ENCODE data around the gene RFTN2.
"Not testable (repeated sequence)": the region's sequence is repeated elsewhere in the genome, so short reads cannot be mapped to it uniquely, and the experiment has no call there.

RFTN2 gene

DNA sequence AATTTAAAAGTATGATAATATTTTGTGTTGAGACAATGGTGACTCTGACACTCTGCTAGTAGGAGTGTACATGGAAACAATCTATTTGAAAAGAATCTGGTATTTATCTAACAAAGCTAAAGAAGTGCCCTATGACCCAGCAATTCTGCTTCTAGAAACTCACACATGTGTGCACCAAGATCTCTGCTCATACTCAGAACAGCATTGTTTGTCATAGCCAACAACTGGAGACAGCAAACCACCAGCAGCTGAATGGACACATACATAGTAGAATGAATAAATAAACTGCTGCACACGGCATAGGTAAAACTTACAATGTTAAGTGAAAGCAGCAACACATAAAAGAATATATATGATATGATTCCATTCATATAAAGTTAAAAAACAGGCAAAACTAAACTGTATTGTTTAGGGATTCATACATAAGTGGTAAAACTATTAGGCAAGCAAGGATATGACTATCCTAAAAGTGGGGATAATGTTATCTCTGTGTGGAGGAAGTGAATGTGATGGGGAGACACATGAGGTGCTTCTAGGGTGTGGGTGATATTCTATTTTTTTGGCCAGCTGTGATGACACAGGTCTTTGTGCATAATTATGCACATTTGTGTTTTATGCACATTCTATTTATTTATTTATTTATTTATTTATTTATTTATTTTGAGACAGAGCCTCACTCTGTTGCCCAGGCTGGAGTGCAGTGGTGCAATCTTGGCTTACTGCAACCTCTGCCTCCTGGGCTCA lies 71.1 kb downstream of the RFTN2 start:
- DNase-seq (ENCODE audit: low spot score): no peak

DNA sequence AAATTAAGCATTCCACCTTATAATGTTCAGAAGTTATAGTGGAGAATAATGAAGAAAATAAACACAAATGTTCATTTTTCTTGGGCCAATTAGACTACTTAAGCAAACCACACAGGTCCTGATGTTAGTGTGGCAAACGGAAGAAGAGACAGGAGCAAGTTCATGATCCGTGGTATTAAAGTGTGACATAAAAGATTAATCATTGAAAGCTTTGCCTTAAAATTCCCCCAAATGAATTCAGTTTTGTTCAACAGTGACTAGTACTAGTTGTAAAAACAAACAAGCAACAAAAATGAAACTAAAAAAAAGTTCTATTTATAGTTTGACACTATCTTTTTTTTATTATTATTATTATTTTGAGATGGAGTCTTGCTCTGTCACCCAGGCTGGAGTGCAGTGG lies 73.7 kb downstream of the RFTN2 start:
- DNase-seq (ENCODE audit: low spot score): no peak

DNA sequence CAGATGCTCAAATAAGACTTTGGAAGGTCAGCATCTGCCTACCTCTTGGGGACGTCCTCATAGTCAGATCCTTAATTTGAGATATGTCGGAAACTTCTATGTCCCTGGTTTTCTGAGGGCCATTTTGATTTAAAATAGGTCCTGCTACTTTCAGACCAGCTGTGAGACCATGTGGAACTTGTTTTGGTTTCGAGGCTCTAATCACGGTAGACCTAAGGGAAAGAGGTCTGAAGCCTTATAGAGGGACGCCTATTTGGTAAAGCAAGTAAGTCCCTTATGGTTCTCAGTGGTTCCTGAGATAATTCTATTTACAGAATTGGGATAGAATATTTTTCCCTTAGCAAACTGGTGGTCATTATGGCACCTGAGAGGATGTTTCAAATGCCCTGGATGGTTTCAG lies 75.1 kb downstream of the RFTN2 start:
- DNase-seq (ENCODE audit: low spot score): no peak

DNA sequence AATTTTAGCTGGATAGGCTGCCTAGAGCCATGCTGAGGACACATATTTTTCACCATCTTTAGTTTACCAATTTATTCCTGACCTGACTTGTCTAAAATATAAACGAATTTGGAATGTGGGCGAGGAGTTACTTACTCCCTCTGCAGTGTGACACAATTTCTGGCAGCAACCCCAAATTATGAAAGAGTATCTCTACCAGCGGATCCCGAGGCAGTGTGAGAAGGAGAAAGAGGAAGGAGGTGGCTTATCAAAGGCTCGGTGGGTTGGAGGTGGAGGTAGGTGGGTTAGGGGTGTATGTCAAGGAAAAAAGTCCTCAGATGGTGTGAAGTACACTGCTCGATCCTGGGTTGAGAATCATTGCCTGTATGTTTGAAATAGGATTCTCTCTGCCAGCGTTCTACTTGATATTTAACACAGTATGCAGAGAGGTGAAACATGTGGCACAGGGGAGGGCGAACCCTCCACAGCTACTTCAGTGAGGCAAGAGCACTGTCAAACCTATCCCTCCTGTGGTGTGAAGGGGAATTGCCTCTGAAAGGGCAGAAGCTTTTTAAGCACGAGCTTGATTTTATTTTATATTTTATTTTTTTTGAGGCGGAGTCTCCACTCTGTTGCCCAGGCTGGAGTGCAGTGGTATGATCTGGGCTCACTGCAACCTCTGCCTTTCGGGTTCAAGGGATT lies 76.0 kb downstream of the RFTN2 start:
- DNase-seq (ENCODE audit: low spot score): peak; percentile 71

DNA sequence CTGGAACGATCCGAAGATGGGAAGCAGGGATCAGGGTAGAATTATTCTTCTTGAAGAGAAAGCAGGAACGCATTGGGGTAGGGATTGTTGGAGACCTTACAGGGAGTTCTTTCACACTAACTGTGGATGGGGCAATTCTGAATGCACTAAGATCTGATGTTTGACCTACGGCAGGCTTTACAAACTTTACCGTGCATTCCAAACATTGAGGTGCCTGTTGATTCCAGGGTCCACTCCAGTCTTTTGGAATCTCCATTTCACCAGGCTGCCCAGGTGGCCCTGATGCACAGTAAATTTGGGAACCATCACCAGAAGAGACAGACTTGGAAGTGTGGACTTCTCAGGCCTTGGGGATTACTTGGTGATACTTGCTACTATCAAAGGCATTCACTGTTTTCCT lies 76.9 kb downstream of the RFTN2 start:
- DNase-seq (ENCODE audit: low spot score): no peak

DNA sequence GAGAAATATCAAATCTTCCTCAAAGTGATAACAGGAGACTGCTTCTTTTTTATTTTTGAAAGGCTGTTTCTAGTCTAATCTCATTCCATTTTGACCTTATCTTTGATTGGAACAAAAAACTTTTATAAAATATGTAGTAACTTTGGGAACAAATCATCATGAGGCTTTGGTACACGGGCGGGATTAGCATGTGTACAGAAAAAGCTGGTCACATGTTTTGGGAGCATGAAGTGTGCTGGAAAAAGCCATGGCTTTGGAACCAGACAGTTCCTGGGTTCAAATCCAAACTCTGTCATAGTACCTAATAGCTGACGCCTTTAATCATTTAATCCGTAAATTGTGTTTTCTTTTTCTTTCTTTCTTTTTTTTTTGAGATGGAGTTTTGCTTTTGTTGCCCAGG lies 78.2 kb downstream of the RFTN2 start:
- no peak for DNase-seq (ENCODE audit: low spot score)

DNA sequence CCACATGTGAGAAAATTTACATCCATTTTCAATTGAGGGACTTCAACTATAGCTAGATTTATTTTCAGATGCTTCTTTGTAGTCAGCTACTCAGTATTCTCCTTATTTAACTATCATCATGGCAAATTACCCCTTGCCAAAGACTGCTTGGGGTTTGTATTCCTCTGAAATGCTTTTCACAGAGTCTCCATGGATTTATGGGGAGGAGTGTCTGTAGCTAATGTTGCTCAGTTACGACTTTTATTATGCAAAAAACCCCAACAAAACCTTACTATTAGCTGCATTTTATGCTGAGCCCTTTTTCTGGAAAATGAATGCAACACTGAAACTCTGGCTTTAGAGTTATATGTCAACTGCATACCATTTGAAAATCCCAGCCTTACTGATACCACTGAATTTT lies 78.6 kb downstream of the RFTN2 start:
- DNase-seq (ENCODE audit: low spot score): no peak

DNA sequence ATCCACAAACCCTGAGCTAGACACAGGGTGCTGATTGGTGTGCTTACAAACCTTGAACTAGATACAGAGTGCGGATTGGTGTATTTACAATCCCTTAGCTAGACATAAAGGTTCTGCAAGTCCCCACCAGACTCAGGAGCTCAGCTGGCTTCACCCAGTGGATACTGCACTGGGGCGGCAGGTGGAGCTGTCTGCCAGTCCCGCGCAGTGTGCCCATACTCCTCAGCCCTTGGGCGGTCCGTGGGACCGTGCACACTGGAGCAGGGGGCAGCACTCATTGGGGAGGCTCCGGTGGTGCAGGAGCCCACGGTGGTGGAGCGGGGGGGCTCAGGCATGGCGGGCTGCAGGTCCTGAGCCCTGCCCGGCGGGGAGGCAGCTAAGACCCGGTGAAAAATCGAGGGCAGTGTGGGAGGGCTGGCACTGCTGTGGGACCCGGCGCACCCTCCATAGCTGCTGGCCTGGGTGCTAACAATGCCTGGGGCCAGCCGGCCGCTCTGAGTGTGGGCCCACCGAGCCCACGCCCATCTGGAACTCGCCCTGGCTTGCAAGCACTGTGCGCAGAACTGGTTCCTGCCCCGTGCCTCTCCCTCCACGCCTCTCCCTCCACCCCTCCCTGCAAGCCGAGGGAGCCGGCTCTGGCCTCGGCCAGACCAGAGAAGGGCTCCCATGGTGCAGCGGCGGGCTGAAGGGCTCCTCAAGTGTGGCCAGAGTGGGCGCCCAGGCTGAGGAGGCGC lies 83.9 kb downstream of the RFTN2 start:
- no peak for DNase-seq (ENCODE audit: low spot score)

DNA sequence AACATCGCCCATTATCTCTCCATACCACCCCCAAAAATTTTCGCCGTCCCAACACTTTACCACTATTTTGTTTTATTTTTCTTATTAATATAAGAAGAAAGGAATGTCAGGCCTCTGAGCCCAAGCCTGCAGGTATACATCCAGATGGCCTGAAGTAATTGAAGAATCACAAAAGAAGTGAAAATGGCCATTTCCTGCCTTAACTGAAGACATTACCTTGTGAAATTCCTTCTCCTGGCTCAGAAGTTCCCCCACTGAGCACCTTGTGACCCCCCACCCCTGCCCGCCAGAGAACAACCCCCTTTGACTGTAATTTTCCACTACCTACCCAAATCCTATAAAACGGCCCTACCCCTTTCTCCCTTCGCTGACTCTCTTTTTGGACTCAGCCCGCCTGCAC lies 88.1 kb downstream of the RFTN2 start:
- DNase-seq (ENCODE audit: low spot score): not testable (repeated sequence)

DNA sequence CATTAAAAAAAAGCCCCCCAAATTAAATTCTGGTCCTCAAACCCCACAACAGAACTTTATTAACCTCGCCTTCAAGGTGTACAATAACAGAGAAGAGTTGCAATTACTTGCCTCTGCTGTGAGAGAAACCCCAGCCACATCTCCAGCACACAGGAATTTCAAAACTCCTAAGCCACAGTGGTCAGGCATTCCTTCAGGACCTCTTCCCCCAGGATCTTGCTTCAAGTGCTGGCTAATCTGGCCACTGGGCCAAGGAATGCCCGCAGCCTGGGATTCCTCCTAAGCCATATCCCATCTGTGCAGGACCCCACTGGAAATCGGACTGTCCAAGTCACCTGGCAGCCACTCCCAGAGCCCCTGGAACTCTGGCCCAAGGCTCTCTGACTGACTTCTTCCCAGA lies 95.2 kb downstream of the RFTN2 start:
- DNase-seq (ENCODE audit: low spot score): not testable (repeated sequence)

DNA sequence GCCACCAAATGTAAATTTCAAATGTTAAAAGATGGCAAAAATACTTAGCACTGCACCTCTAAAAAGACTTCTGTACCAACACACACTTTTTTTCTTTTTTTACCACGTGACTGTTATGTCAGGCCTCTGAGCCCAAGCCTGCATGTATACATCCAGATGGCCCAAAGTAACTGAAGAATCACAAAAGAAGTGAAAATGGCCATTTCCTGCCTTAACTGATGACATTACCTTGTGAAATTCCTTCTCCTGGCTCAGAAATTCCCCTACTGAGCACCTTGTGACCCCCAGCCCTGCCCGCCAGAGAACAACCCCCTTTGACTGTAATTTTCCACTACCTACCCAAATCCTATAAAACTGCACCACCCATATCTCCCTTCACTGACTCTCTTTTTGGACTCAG lies 97.1 kb downstream of the RFTN2 start:
- not testable (repeated sequence) for DNase-seq (ENCODE audit: low spot score)

DNA sequence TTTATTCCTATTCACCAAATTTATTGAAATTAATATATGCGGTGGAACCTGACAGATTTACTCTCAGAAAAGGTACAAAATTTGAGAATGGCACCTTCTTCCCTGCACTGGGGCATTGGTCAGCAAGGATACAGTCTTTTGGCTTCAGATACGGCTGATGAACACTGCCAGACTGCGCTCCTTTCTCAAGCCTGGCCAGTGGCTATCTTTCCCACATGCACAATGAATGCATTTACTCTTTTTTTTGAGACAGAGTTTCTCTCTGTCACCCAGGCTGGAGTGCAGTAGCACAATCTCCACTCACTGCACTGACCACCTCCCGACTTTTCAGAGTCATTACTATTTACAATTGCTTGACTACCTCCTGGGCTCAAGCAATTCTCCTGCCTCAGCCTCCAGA lies 97.9 kb downstream of the RFTN2 start:
- no peak for DNase-seq (ENCODE audit: low spot score)

DNA sequence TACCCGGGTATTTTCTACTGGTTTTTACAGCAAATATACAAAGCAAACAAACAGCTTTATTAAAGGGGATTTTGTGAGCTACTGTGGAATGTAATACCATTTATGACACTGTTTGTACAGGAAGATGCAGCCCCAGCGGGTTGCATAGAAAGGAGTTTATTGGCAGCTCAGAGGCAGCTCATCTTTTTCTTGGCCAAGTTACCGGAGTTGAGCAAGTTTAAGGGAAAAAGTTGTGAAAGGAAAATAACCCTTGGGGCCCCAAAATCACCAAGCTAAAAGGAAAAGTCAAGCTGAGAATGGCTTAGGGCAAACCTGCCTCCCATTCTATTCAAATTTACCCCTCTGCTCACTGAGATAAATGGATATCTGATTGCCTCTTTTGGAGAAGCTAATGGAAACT lies 98.8 kb downstream of the RFTN2 start:
- DNase-seq (ENCODE audit: low spot score): no peak

DNA sequence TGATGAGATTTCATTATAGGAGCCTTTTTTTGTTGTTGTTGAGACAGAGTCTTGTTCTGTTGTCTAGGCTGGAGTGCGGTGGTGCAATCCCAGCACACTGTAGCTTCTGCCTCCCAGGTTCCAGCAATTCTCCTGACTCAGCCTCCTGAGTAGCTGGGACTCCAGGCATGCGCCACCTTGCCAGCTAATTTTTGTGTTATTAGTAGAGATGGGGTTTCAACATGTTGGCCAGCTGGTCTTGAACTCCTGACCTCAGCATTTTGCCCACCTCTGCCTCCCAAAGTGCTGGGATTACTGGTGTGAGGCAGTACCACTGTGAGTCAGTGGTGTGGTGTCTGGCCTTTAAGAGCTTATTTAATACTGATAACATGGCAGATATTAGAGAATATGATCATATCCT lies 99.4 kb downstream of the RFTN2 start:
- DNase-seq (ENCODE audit: low spot score): no peak

DNA sequence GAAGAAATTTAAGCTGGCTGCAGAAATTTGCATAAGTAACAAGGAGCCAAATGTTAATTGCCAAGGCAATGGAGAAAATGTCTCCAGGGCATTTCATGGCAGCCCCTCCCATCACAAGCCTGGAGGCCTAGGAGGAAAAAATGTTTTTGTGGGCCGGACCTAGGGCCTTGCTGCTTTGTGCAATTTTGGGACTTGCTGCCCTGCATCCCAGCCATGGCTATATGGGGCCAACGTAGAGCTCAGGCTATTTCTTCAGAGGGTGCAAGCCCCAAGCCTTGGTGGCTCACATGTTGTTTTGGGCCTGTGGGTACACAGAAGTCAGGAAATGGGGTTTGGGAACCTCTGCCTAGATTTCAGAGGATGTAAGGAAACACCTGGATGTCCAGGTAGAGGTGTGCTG lies 101.8 kb downstream of the RFTN2 start:
- DNase-seq (ENCODE audit: low spot score): no peak

DNA sequence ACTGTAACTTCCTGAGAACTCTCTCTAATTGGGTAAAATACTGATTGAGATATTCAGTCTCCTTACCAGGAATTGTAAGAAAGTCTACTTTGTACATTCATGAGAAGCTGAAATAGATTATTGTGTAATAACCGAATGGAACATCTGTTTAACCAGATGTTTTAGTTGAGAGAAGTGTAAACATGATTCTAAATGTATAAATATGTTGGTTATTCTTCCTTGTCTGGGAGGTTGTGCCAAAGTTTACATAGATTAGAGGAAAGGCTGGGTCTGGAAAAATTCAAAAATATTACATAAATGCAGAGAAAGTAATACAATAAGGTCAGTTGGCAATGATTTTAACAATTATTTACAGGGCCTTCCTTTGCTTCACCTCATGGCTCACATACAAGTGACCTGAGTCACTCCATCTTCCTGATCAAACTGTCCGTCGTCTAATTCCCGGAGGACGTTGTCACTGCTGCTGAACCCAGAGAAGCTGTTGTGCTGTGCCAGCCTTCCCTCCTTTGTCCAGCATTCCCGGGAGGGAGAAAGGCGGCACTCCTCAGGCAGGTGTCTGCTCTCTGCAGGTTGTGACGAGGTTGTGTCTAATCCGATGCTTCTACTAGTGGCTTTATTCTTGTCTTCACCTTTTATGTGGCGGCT lies 103.6 kb downstream of the RFTN2 start:
- DNase-seq (ENCODE audit: low spot score): peak; percentile 44

DNA sequence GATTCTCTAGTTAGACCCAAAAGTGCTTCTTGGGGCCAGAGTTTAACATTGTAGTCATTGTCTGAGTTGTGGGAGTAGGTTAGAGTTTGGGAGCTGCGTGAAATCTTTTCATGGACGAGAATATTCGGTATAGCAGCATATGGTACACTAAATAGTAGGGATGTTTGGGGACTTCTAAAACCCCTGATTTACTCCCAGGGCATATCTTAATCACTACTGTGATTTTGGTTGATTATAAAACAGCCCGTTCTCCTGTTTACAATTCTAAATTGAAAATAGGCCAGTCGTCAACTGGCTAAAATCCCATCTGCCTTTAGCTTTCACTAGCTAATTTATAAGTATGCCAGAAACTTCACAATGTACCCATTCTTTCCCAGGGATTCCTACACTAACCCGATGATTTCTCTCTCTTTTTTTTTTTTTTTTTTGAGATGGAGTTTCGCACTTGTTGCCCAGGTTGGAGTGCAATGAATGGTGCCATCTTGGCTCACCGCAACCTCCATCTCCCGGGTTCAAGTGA lies 115.2 kb downstream of the RFTN2 start:
- DNase-seq (ENCODE audit: low spot score): no peak

DNA sequence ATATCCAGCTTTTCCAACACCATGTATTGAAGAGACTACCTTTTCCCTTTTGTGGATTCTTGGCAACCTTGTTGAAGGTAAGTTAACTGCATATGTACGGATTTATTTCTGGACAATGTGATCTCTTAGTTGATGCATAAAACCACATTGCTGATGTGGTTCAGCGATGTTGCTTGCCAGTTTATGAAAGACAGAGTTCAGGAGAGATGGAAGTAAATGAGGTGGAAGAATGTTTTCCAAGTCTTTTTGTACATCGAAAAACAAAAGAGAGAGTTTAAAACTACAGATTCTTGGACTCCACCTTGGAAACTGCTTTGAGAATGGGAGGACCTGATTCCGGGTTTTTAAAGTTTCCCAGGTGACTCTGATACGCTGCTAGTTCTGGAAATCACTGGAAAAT lies 115.7 kb downstream of the RFTN2 start:
- no peak for DNase-seq (ENCODE audit: low spot score)

DNA sequence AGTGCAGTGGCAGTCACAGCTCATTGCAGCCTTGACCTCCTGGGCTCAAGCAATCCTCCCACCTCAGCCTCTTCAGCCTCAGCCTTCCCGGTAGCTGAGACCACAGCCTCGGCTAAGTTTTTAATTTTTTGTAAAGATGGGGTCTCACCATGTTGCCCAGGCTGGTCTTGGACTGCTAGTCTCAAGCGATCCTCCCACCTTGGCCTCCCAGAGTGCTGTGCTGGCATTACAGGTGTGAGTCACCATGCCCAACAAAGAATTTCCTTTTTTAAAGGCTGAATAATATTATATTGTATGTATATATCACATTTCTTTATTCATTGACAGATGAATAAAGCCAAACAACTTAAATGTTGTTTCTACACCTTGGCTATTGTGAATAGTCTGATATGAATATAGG lies 117.0 kb downstream of the RFTN2 start:
- DNase-seq (ENCODE audit: low spot score): no peak

DNA sequence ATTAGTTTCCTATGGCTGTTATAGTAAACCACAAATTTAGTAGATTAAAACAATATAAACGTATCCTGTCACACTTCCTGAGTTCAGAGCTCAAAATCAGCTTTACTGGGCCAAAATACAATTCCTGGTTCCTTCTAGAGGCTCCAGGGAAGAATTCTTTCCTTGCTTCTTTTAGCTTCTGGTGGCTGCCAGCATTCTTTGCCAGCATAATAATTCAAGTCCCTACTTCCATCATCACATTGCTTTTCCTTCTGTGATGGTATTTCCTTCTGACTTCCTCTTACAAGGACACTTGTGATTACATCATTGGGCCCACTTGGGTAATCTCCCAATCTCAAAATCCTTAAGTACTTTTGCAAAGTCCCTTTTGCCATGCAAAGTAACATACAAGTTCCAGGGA lies 118.9 kb downstream of the RFTN2 start:
- DNase-seq (ENCODE audit: low spot score): no peak

DNA sequence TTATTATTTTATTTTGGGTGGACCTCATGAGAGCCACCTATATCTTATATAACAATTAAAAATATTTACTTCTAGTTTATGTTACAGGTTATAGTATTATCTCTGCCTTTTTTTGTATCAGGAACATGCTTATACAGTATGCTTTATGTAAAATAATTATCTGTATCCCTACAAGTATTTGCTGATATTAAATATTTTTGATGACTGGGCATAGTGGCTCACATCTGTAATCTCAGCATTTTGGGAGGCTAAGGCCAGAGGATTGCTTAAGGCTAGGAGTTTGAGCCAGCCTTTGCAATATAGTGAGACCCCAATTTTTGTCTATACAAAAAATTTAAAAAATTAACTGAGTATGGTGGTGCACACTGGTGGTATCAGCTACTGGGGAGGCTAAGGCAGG lies 119.9 kb downstream of the RFTN2 start:
- DNase-seq (ENCODE audit: low spot score): no peak

DNA sequence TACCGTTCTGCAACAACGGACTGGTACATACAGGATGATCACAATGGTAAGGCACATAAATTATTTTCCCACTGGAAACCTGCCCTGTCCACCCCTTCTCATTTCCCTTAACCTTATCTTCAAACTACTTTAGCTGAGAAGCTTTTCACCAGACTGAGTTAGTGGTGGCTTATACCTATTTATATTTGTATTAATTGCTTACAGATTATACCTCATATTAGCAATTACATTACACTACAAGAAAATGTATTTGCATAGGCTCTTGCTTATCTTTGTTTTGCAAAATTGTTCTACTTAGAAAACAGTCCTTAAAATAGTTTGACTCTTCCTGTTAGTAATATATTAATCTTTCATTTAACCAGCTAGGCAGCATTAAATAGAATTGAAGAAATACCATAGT lies 124.1 kb downstream of the RFTN2 start:
- DNase-seq (ENCODE audit: low spot score): not testable (repeated sequence)

DNA sequence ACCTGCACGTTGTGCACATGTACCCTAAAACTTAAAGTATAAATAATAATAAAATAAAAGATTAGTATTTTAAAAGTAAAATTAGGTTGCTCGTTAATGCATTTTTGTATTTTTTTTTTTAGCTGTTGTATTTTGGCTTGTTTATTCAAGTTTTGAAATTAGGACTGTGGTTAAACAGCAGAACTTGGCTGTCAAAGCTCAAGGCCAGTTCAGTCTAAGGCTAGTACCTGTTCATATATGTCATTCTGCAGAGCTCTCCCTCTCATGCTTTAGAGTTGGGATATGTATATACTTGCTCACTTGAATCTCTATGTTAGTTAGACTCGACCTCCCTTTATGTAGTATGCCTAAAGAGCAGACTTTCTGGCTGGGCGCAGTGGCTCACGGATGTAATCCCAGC lies 126.8 kb downstream of the RFTN2 start:
- no peak for DNase-seq (ENCODE audit: low spot score)
